ENCODE results near the gene DMAC2L. TPM values are rescaled to one million over a fixed set of nuclear protein-coding genes. Genes with fewer than 3 reads are reported as not detected.

DMAC2L gene, protein sequence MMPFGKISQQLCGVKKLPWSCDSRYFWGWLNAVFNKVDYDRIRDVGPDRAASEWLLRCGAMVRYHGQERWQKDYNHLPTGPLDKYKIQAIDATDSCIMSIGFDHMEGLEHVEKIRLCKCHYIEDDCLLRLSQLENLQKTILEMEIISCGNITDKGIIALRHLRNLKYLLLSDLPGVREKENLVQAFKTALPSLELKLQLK
- polyA plus RNA-seq (2012; ENCODE audit: missing spikeins) = 16.8 TPM

DNA sequence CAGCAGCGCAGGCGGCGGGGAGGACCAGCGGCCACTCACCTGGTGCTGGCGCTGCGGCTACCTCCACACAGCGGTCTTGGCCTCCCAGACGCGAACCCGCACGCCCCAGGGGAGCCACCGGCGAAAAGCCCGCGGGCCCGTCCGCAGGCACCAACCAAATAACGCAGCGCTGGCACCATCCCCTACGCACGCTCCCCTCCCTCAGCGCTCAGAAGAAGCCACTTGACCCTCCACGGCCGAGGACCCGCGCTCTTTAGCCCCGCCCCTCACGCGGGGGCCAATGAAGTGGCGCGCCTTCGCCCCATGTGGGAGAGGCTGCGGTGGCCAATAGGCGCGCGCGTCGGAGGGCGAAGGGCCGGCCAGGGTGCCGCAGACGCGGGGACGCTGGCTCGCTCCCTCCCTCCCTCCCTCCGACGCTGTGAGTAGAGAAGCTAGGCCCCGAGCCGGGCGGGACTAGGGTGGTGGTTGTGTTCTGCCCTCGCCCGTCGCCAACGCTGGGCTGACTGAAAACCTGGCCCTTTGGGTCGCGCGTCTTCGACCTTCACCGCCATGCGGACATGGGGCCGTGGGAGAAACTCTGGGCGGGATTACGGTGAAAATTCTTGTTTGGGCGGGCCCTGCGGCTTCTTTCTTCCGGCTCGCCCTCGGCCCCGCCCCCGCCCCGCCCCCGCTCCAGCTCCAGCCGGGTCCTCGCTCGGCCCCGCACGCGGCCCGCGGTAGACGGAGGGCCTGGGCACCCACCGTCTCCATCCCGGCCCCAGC, at the start of gene DMAC2L, which contains the start of gene L2HGDH:
DMAC2L (plus strand) TSS at position 353 of the 762 bp plus-strand sequence. CDS start 9,164 bp downstream, outside the sequence.
L2HGDH (minus strand) TSS at position 258 of the 762 bp plus-strand sequence; CDS start at position 179, 79 bp downstream.
- FAIRE-seq (peak; percentile 94), DNase-seq (ENCODE audit: insufficient read length) (peak; percentile 95)
- TF ChIP-seq POLR2A (IDR thresholded peaks at IDR 0.05; ENCODE audit: low read depth, low read length) = peak; percentile 82
- peak; percentile 92 for TF ChIP-seq POLR2AphosphoS5 (IDR thresholded peaks at IDR 0.05; ENCODE audit: low read depth, low read length)
- no peak; the same call in 1 of the 2 replicates for TF ChIP-seq TAF1 (IDR thresholded peaks at IDR 0.05; ENCODE audit: borderline replicate concordance, low read depth, low read length)

DNA sequence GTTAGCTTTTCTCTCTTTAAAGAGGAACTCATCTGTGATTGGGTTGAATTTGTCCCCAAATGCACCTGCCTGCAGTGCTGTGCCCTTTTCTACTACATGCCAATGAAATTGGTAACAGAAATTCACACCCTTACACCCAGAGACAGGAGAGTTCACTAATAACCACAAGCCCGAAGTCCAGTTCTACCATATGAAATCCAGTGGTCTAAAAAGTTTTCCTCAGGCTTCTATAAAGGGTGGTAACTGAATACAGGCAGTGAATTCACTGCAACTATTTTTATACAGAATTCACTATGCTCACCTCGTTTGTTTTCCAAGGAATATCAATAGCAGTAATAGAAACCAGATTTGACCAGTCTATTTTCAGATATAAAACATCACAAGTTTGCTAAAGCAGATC, 49.3 kb upstream of the DMAC2L start:
- TF ChIP-seq TAF1 (IDR thresholded peaks at IDR 0.05; ENCODE audit: borderline replicate concordance, low read depth, low read length) = no peak
- no peak for TF ChIP-seq POLR2A (IDR thresholded peaks at IDR 0.05; ENCODE audit: low read depth, low read length)
- no peak for TF ChIP-seq POLR2AphosphoS5 (IDR thresholded peaks at IDR 0.05; ENCODE audit: low read depth, low read length)
- no peak for FAIRE-seq
- no peak for DNase-seq (ENCODE audit: insufficient read length)

DNA sequence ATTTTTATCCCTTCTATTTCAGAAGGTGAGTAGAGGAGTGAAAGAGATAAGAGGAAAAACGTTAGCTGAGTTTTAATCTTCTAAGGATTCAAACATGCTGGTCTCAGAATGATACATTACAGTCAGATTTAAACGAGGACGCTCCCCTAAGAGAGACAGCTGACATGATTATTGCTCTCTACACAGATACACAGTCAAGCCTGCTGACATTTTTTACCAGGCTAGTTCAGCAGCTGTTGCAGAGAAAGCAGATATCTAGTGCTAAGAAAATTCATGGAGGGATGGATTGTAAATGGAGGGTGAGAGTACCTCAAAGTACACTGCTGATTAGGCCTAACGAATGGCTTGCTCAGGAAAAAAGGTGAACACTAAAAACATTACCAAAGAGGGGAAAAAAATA, 48.8 kb upstream of the DMAC2L start:
- FAIRE-seq = no peak
- TF ChIP-seq TAF1 (IDR thresholded peaks at IDR 0.05; ENCODE audit: borderline replicate concordance, low read depth, low read length) = no peak
- DNase-seq (ENCODE audit: insufficient read length) = no peak

DNA sequence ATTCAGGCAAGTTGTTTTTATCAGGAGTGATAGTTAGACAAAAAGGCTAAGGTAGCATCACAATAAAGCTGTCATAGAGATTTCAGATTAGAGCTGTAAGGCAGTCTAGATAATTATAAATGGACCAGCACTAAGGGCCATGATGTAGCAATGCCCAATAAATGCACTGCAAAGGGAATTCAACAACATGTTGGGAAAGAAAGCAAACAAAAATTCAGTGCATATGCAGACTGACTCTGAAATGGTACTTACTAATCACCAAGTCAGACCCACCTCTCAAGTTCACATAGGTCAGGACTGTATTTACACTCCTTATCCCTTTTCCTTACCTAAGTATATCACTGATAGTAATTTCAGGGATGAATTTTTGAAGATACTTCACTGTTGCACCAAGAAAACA, 47.1 kb upstream of the DMAC2L start:
- TF ChIP-seq POLR2AphosphoS5 (IDR thresholded peaks at IDR 0.05; ENCODE audit: low read depth, low read length) (no peak), POLR2A (IDR thresholded peaks at IDR 0.05; ENCODE audit: low read depth, low read length) (no peak), TAF1 (IDR thresholded peaks at IDR 0.05; ENCODE audit: borderline replicate concordance, low read depth, low read length) (no peak)
- DNase-seq (ENCODE audit: insufficient read length) (no peak), FAIRE-seq (no peak)

DNA sequence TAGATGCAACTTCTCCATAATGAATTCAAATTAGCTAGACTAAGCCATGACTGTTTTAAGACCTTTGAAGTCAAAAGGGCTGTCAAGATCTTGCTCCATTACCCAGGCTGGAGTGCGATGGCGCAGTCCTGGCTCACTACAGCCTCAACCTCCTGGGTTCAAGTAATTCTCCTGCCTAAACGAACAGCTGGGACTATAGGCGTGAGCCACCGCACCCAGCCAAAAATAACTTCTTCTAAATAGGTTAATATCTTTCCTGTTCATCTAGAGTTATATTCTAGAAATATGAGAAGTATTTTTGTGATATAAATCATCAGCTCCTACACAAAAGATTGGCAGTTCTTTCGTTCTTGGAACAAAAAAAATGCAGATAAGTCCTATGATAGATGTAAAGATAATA, 41.2 kb upstream of the DMAC2L start:
- DNase-seq (ENCODE audit: insufficient read length) (no peak), FAIRE-seq (no peak)
- TF ChIP-seq POLR2AphosphoS5 (IDR thresholded peaks at IDR 0.05; ENCODE audit: low read depth, low read length) (no peak), POLR2A (IDR thresholded peaks at IDR 0.05; ENCODE audit: low read depth, low read length) (no peak), TAF1 (IDR thresholded peaks at IDR 0.05; ENCODE audit: borderline replicate concordance, low read depth, low read length) (no peak)

DNA sequence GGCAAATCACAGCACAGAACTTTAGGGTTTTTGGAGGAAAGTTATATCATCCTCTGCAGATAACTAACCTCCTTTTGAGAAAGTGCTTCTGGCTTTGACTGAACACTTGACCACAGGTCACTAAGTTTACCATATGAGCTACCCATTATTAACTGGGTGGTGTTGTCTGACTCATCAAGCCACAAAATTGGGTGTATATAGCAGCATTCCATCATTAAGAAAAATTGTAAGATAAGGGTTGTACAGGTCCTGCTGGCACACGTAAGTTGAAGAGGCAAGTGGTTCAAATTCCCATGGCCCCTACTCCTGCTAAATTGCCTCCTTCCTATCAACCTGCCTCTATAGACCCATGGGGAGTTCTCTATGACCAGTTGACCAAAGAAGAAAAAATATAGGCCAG, 39.6 kb upstream of the DMAC2L start:
- FAIRE-seq = no peak
- TF ChIP-seq TAF1 (IDR thresholded peaks at IDR 0.05; ENCODE audit: borderline replicate concordance, low read depth, low read length) (no peak), POLR2AphosphoS5 (IDR thresholded peaks at IDR 0.05; ENCODE audit: low read depth, low read length) (no peak), POLR2A (IDR thresholded peaks at IDR 0.05; ENCODE audit: low read depth, low read length) (no peak)
- no peak for DNase-seq (ENCODE audit: insufficient read length)

DNA sequence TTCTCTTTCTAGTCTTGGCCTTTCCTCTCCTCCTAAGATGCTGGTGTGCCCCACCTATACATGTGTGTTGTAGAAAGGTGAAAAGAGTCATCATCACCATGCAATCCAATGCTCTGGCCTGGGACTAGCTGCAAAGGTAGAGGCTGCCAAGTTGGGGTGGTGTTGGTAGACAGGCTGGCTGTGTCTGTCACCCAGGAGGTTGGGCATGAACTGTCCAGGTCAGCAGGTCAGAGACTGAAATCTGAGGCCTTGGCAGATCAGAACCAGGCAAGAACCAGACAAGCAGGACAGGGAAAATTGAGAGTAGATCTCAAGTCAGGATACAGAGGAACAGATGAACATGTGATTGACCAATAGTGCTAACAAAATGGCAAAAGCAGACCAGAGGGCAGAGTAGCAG, 26.3 kb upstream of the DMAC2L start:
- no peak for FAIRE-seq

DNA sequence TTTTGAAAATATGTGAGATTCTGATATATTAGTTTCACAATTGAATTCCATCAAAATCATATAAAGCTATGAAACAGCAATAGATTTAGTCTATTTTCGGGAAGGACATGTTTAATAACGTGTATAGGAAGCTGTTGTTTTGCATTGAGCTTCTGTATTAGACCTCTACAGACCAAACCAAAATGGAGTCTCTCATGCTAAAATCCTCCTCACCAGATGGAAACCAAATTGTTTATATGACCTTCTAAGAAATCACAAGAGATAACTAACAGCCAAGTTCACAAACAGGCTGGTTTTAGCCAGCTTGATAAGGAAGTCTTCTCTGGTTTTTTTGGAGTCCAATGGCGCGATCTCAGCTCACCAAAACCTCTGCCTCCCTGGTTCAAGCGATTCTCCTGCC, 24.0 kb upstream of the DMAC2L start:
- DNase-seq (ENCODE audit: insufficient read length) = no peak
- no peak for TF ChIP-seq POLR2AphosphoS5 (IDR thresholded peaks at IDR 0.05; ENCODE audit: low read depth, low read length)
- no peak for TF ChIP-seq POLR2A (IDR thresholded peaks at IDR 0.05; ENCODE audit: low read depth, low read length)
- no peak for TF ChIP-seq TAF1 (IDR thresholded peaks at IDR 0.05; ENCODE audit: borderline replicate concordance, low read depth, low read length)
- no peak for FAIRE-seq

More for the DNA sequence above, 26.3 kb upstream of the DMAC2L start:
- TF ChIP-seq TAF1 (IDR thresholded peaks at IDR 0.05; ENCODE audit: borderline replicate concordance, low read depth, low read length) = no peak
- no peak for TF ChIP-seq POLR2A (IDR thresholded peaks at IDR 0.05; ENCODE audit: low read depth, low read length)
- no peak for TF ChIP-seq POLR2AphosphoS5 (IDR thresholded peaks at IDR 0.05; ENCODE audit: low read depth, low read length)
- DNase-seq (ENCODE audit: insufficient read length) = no peak

DNA sequence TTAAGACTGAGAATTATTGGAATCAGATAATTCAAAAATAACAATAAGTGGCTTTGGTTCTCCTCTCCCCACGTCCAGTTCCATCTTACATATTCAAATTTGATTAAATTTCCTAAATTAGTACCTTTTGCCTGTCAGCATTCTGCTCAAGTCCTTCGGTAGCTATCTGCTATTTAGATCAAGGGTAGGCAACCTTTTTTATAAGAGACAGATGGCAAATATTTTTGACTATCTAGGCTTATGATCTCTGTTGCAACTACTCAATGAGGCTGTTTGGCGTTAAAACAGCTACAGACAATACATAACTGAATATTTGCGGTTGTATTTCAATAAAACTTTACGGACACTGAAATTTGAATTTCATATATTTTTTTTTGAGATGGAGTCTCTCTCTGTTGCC, 21.8 kb upstream of the DMAC2L start:
- TF ChIP-seq TAF1 (IDR thresholded peaks at IDR 0.05; ENCODE audit: borderline replicate concordance, low read depth, low read length) = no peak
- TF ChIP-seq POLR2AphosphoS5 (IDR thresholded peaks at IDR 0.05; ENCODE audit: low read depth, low read length) = no peak
- no peak for TF ChIP-seq POLR2A (IDR thresholded peaks at IDR 0.05; ENCODE audit: low read depth, low read length)
- FAIRE-seq (no peak), DNase-seq (ENCODE audit: insufficient read length) (no peak)

DNA sequence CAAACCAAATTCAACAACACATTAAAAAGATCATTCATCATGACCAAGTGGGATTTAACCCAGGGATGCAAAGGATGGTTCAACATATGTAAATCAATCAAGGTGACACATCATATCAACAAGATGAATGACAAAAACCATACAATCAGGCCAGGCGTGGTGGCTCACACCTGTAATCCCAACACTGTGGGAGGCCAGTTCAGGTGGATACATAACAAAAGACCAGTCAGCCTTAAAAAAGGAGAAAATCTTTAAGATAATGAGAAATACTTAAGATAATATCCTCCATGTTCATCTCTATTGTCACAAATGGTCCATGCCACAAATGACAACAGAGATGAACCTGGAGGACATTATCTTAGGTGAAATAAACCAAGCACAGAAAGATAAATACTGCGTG, 12.5 kb upstream of the DMAC2L start:
- FAIRE-seq (no peak), DNase-seq (ENCODE audit: insufficient read length) (no peak)
- TF ChIP-seq POLR2A (IDR thresholded peaks at IDR 0.05; ENCODE audit: low read depth, low read length) (no peak), POLR2AphosphoS5 (IDR thresholded peaks at IDR 0.05; ENCODE audit: low read depth, low read length) (no peak), TAF1 (IDR thresholded peaks at IDR 0.05; ENCODE audit: borderline replicate concordance, low read depth, low read length) (no peak)

DNA sequence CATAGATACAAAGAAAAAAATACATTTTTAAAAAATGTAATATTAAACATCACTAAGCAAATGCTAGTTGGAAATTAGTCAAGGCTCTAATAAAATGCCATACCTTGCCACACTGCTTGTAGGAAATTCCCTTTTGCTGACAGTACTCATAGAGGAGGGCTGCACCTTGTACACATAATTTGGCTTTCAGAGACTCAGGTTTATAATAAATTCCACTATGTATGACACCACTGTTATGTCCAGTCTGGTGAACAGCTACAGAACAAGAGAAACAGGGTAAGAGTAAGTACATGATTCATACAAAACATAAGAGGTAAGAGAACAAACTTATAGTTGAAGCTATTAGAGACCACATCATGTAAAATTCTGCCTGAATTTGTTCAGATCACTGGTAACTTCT, 10.2 kb upstream of the DMAC2L start:
- FAIRE-seq (no peak), DNase-seq (ENCODE audit: insufficient read length) (no peak)
- TF ChIP-seq POLR2A (IDR thresholded peaks at IDR 0.05; ENCODE audit: low read depth, low read length) (no peak), TAF1 (IDR thresholded peaks at IDR 0.05; ENCODE audit: borderline replicate concordance, low read depth, low read length) (no peak), POLR2AphosphoS5 (IDR thresholded peaks at IDR 0.05; ENCODE audit: low read depth, low read length) (no peak)
